Activated T-helper 2 cell treated with anti-CD3 and anti-CD28 coated beads, Interferon-gamma antibody, Interleukin-2, Interleukin-4, amounts not matched to agents 10 μg/mL and 5 μg/mL and 100 μg/mL, durations not matched to agents 14 hours and 24 hours and 36 hours (primary cell): ENCODE measurements around the gene TERT. TPM values are rescaled to one million over a fixed set of nuclear protein-coding genes. Genes with fewer than 3 reads are reported as not detected.

ENCODE experiments used
- DNase-seq: peaks from one replicate; pipeline ENCODE4 v3.0.0; 2021; ENCODE audit warnings: low spot score
- H3K27ac Mint-ChIP-seq: one replicate; pipeline ENCODE4 v1.8.0; 2021; ENCODE audit warnings: mixed read lengths
- H3K27me3 Mint-ChIP-seq: one replicate; pipeline ENCODE4 v1.8.0; 2021; ENCODE audit warnings: low read depth, mixed read lengths
- H3K36me3 Mint-ChIP-seq: one replicate; pipeline ENCODE4 v1.8.0; 2021; ENCODE audit warnings: low read depth, mixed read lengths
- H3K4me1 Mint-ChIP-seq: one replicate; pipeline ENCODE4 v1.8.0; 2021; ENCODE audit warnings: low read depth, mixed read lengths
- H3K4me3 Mint-ChIP-seq: one replicate; pipeline ENCODE4 v1.8.0; 2021; ENCODE audit warnings: low read depth, mild to moderate bottlenecking, moderate library complexity, mixed read lengths
- H3K9me3 Mint-ChIP-seq: one replicate; pipeline ENCODE4 v1.8.0; 2021; ENCODE audit warnings: mixed read lengths
- intact Hi-C: fragments of 100-400 bp; cut with micrococcal nuclease; formaldehyde crosslinking; loops from one replicate; pipeline ENCODE4 v1.15.1; 2023
- total RNA-seq: library from RNA; stranded (reverse); gene quantifications from 2 replicates; pipeline ENCODE4 v1.2.3, GENCODE V29; 2022

The TERT gene
- total RNA-seq, 1 donor from 2014 or later: 12.0 TPM

GRCh38 chr5:1214163-1214935 is 80.5 kb downstream of the TERT start:
- no peak overlapping the region for H3K4me3 Mint-ChIP-seq
- DNase-seq: no peak
- no peaks in the 10 kb centered on the region for H3K27me3 Mint-ChIP-seq
- intact Hi-C loops: no loop called here
- no peak overlapping the region for H3K27ac Mint-ChIP-seq
- no peaks in the 10 kb centered on the region for H3K9me3 Mint-ChIP-seq
- H3K4me1 Mint-ChIP-seq: no peaks in the 10 kb centered on the region
- H3K36me3 Mint-ChIP-seq: no peaks in the 10 kb centered on the region

- no peaks in the 10 kb centered on the region for H3K4me1 Mint-ChIP-seq
- H3K36me3 Mint-ChIP-seq: no peaks in the 10 kb centered on the region
- H3K4me3 Mint-ChIP-seq: no peak overlapping the region
- intact Hi-C loops: no loop called here
- no peaks in the 10 kb centered on the region for H3K27me3 Mint-ChIP-seq
- H3K9me3 Mint-ChIP-seq: no peaks in the 10 kb centered on the region
- H3K27ac Mint-ChIP-seq: no peak overlapping the region
- DNase-seq: no peak
Observed at GRCh38 chr5:1213508-1214162, 81.2 kb downstream of the TERT start.

GRCh38 chr5:1212881-1213280 is 82.0 kb downstream of the TERT start:
- intact Hi-C loops: no loop called here
- H3K27ac Mint-ChIP-seq: no peak overlapping the region
- H3K4me3 Mint-ChIP-seq: no peak overlapping the region
- H3K9me3 Mint-ChIP-seq: no peaks in the 10 kb centered on the region
- DNase-seq: no peak
- no peaks in the 10 kb centered on the region for H3K36me3 Mint-ChIP-seq
- H3K4me1 Mint-ChIP-seq: no peaks in the 10 kb centered on the region
- H3K27me3 Mint-ChIP-seq: no peaks in the 10 kb centered on the region

- intact Hi-C loops: no loop called here
- H3K4me1 Mint-ChIP-seq: no peaks in the 10 kb centered on the region
Observed at GRCh38 chr5:1212271-1212670, 82.6 kb downstream of the TERT start.

GRCh38 chr5:1211701-1212100 is 83.2 kb downstream of the TERT start:
- H3K4me3 Mint-ChIP-seq: no peak overlapping the region
- H3K27me3 Mint-ChIP-seq: no peaks in the 10 kb centered on the region
- no peaks in the 10 kb centered on the region for H3K4me1 Mint-ChIP-seq
- no peak overlapping the region for H3K27ac Mint-ChIP-seq
- intact Hi-C loops: no loop called here
- H3K36me3 Mint-ChIP-seq: no peaks in the 10 kb centered on the region
- no peaks in the 10 kb centered on the region for H3K9me3 Mint-ChIP-seq
- DNase-seq: no peak

More at GRCh38 chr5:1212271-1212670, 82.6 kb downstream of the TERT start:
- no peaks in the 10 kb centered on the region for H3K9me3 Mint-ChIP-seq
- no peak for DNase-seq
- H3K27ac Mint-ChIP-seq: no peak overlapping the region
- no peaks in the 10 kb centered on the region for H3K36me3 Mint-ChIP-seq
- H3K4me3 Mint-ChIP-seq: no peak overlapping the region
- H3K27me3 Mint-ChIP-seq: no peaks in the 10 kb centered on the region

- H3K9me3 Mint-ChIP-seq: no peaks in the 10 kb centered on the region
- intact Hi-C loops: no loop called here
- H3K4me1 Mint-ChIP-seq: no peaks in the 10 kb centered on the region
- DNase-seq: no peak
- no peaks in the 10 kb centered on the region for H3K27me3 Mint-ChIP-seq
- no peak overlapping the region for H3K4me3 Mint-ChIP-seq
- H3K27ac Mint-ChIP-seq: no peak overlapping the region
- H3K36me3 Mint-ChIP-seq: no peaks in the 10 kb centered on the region
Observed at GRCh38 chr5:1210832-1211251, 84.0 kb downstream of the TERT start.

GRCh38 chr5:1209896-1210776 is 84.7 kb downstream of the TERT start:
- Mint-ChIP-seq H3K27ac (no peak overlapping the region), H3K27me3 (no peaks in the 10 kb centered on the region), H3K4me1 (no peaks in the 10 kb centered on the region), H3K9me3 (no peaks in the 10 kb centered on the region), H3K4me3 (no peak overlapping the region), H3K36me3 (no peaks in the 10 kb centered on the region)
- no peak for DNase-seq
- intact Hi-C loops: no loop called here

GRCh38 chr5:1209489-1209852 is 85.4 kb downstream of the TERT start:
- no peak for DNase-seq
- no peaks in the 10 kb centered on the region for H3K36me3 Mint-ChIP-seq
- no peaks in the 10 kb centered on the region for H3K4me1 Mint-ChIP-seq
- H3K27me3 Mint-ChIP-seq: no peaks in the 10 kb centered on the region
- intact Hi-C loops: no loop called here
- no peak overlapping the region for H3K27ac Mint-ChIP-seq
- no peak overlapping the region for H3K4me3 Mint-ChIP-seq
- H3K9me3 Mint-ChIP-seq: no peaks in the 10 kb centered on the region

- no peaks in the 10 kb centered on the region for H3K9me3 Mint-ChIP-seq
- H3K4me3 Mint-ChIP-seq: no peak overlapping the region
- DNase-seq: no peak
- intact Hi-C loops: no loop called here
- H3K27me3 Mint-ChIP-seq: no peaks in the 10 kb centered on the region
- no peaks in the 10 kb centered on the region for H3K36me3 Mint-ChIP-seq
- H3K27ac Mint-ChIP-seq: no peak overlapping the region
- H3K4me1 Mint-ChIP-seq: no peaks in the 10 kb centered on the region
Observed at GRCh38 chr5:1208743-1209488, 86.0 kb downstream of the TERT start.

- Mint-ChIP-seq H3K9me3 (no peaks in the 10 kb centered on the region), H3K27ac (no peak overlapping the region), H3K4me1 (no peaks in the 10 kb centered on the region), H3K4me3 (no peak overlapping the region), H3K27me3 (no peaks in the 10 kb centered on the region), H3K36me3 (no peaks in the 10 kb centered on the region)
- intact Hi-C loops: no loop called here
- no peak for DNase-seq
Observed at GRCh38 chr5:1208221-1208742, 86.6 kb downstream of the TERT start.

GRCh38 chr5:1207555-1207954 is 87.3 kb downstream of the TERT start:
- intact Hi-C loops: no loop called here
- DNase-seq: no peak
- Mint-ChIP-seq H3K36me3 (no peaks in the 10 kb centered on the region), H3K27ac (no peak overlapping the region), H3K9me3 (no peaks in the 10 kb centered on the region), H3K4me1 (no peaks in the 10 kb centered on the region), H3K4me3 (no peak overlapping the region), H3K27me3 (no peaks in the 10 kb centered on the region)
